HEK293T (cell line): ENCODE results near the gene ADAMTS9.

Experiments
- NFRKB ChIP-seq: fragments of 450-650 bp; IDR thresholded peaks from 2 replicates; pipeline ENCODE4 v1.6.1; 2016; ENCODE audit warnings: mild to moderate bottlenecking, moderate library complexity
- SP1 ChIP-seq: fragments of 450-650 bp; IDR thresholded peaks from 2 replicates; pipeline ENCODE4 v1.6.1; 2017

GRCh38 chr3:64561325-64561843, 126.4 kb downstream of the ADAMTS9 start:
- TF ChIP-seq NFRKB, result no peak
- no peak for TF ChIP-seq SP1
